WTC11 (cell line): ENCODE results near the gene TRAP1. TPM values are rescaled to one million over a fixed set of nuclear protein-coding genes. Genes with fewer than 3 reads are reported as not detected.

Source experiments
- ATAC-seq: fragments of 200-7000 bp; cut with Tn5 transposase; 2 replicates; pipeline ENCODE4 v1.10.0; 2021; ENCODE audit warnings: mild to moderate bottlenecking, moderate library complexity
- CTCF ChIA-PET: fragments of 300-600 bp; sonication (Branson Sonifier 250); formaldehyde crosslinking; loops from one replicate; lab custom pipeline; 2021; ENCODE audit warnings: antibody characterized with exemption; lab: Charles Lee
- POLR2A ChIA-PET: fragments of 350-600 bp; sonication (Branson Sonifier 250); formaldehyde crosslinking; loops from one replicate; lab custom pipeline; 2021; ENCODE audit warnings: antibody characterized with exemption; lab: Charles Lee
- DNase-seq: peaks from one replicate; pipeline ENCODE4 v3.0.0; 2021; ENCODE audit warnings: low spot score
- H3K27ac Mint-ChIP-seq: 2 replicates; pipeline ENCODE4 v1.8.0; 2021; ENCODE audit warnings: mixed read lengths
- H3K27me3 Mint-ChIP-seq: 2 replicates; pipeline ENCODE4 v1.8.0; 2021; ENCODE audit warnings: low read depth, mild to moderate bottlenecking, moderate library complexity, mixed read lengths
- H3K36me3 Mint-ChIP-seq: 2 replicates; pipeline ENCODE4 v1.8.0; 2021; ENCODE audit warnings: mixed read lengths
- H3K4me1 Mint-ChIP-seq: 2 replicates; pipeline ENCODE4 v1.8.0; 2022; ENCODE audit warnings: mixed read lengths
- H3K4me3 Mint-ChIP-seq: 2 replicates; pipeline ENCODE4 v1.8.0; 2021; ENCODE audit warnings: mild to moderate bottlenecking, moderate library complexity, mixed read lengths
- H3K9me3 Mint-ChIP-seq: 2 replicates; pipeline ENCODE4 v1.8.0; 2021; ENCODE audit warnings: mixed read lengths
- EMX1 ChIP-seq: fragments of 250-450 bp; sonication (Bioruptor Pico); IDR thresholded peaks from 2 replicates; pipeline ENCODE4 v1.8.0; 2021; ENCODE audit warnings: mild to moderate bottlenecking
- ESRRA ChIP-seq: sonication (generic); formaldehyde crosslinking; IDR thresholded peaks from 2 replicates; pipeline ENCODE4 v1.8.1; 2022; ENCODE audit warnings: mild to moderate bottlenecking, missing genetic modification reagents, borderline replicate concordance
- FOXK1 ChIP-seq: sonication (generic); formaldehyde crosslinking; IDR thresholded peaks from 2 replicates; pipeline ENCODE4 v1.8.0; 2022; ENCODE audit warnings: mild to moderate bottlenecking, moderate library complexity, missing genetic modification reagents
- FOXP1 ChIP-seq: sonication (generic); formaldehyde crosslinking; IDR thresholded peaks from 2 replicates; pipeline ENCODE4 v1.8.0; 2022; ENCODE audit warnings: missing genetic modification reagents, mild to moderate bottlenecking, moderate library complexity, borderline replicate concordance
- GRHL2 ChIP-seq: fragments of 250-450 bp; sonication (Bioruptor Pico); IDR thresholded peaks from 2 replicates; pipeline ENCODE4 v1.8.0; 2022; ENCODE audit warnings: mild to moderate bottlenecking, moderate library complexity; ENCODE audit not compliant: insufficient replicate concordance, severe bottlenecking
- GTF2I ChIP-seq: fragments of 250-450 bp; sonication (Bioruptor Pico); conservative IDR thresholded peaks from 2 replicates; pipeline ENCODE4 v1.4.0; 2021; ENCODE audit warnings: mild to moderate bottlenecking
- IRF1 ChIP-seq: sonication (generic); formaldehyde crosslinking; IDR thresholded peaks from 2 replicates; pipeline ENCODE4 v1.8.0; 2023; ENCODE audit warnings: missing genetic modification reagents
- MXD4 ChIP-seq: fragments of 250-450 bp; sonication (Bioruptor Pico); IDR thresholded peaks from 2 replicates; pipeline ENCODE4 v1.8.0; 2021; ENCODE audit warnings: mild to moderate bottlenecking, moderate library complexity, borderline replicate concordance
- PRDM15 ChIP-seq: sonication (generic); formaldehyde crosslinking; IDR thresholded peaks from 2 replicates; pipeline ENCODE4 v1.8.0; 2022; ENCODE audit warnings: missing genetic modification reagents
- PRRX2 ChIP-seq: fragments of 250-450 bp; sonication (Bioruptor Pico); IDR thresholded peaks from 2 replicates; pipeline ENCODE4 v1.8.0; 2021; ENCODE audit warnings: mild to moderate bottlenecking
- RELA ChIP-seq: sonication (generic); formaldehyde crosslinking; IDR thresholded peaks from 2 replicates; pipeline ENCODE4 v1.8.1; 2022; ENCODE audit warnings: missing genetic modification reagents, mild to moderate bottlenecking, borderline replicate concordance
- SMAD3 ChIP-seq: sonication (generic); formaldehyde crosslinking; IDR thresholded peaks from 2 replicates; pipeline ENCODE4 v1.8.0; 2022; ENCODE audit warnings: missing genetic modification reagents, mild to moderate bottlenecking, borderline replicate concordance
- TP53 ChIP-seq: sonication (generic); formaldehyde crosslinking; IDR thresholded peaks from 2 replicates; pipeline ENCODE4 v1.8.1; 2023; ENCODE audit warnings: mild to moderate bottlenecking, missing genetic modification reagents
- USF1 ChIP-seq: sonication (generic); formaldehyde crosslinking; IDR thresholded peaks from 2 replicates; pipeline ENCODE4 v1.8.0; 2022; ENCODE audit warnings: mild to moderate bottlenecking, missing genetic modification reagents
- ZBTB43 ChIP-seq: sonication (generic); formaldehyde crosslinking; IDR thresholded peaks from 2 replicates; pipeline ENCODE4 v1.8.1; 2023; ENCODE audit warnings: mild to moderate bottlenecking, missing genetic modification reagents
- ZNF416 ChIP-seq: fragments of 250-450 bp; sonication (Bioruptor Pico); IDR thresholded peaks from 2 replicates; pipeline ENCODE4 v1.9.0; 2021; ENCODE audit warnings: mild to moderate bottlenecking, inconsistent platforms
- ZNF423 ChIP-seq: fragments of 250-450 bp; sonication (Bioruptor Pico); IDR thresholded peaks from 2 replicates; pipeline ENCODE4 v2.1.2; 2022; ENCODE audit warnings: mild to moderate bottlenecking, moderate library complexity
- total RNA-seq: library from RNA; stranded (reverse); gene quantifications from 3 replicates; pipeline ENCODE4 v1.2.3, GENCODE V29; 2021

The TRAP1 gene
- total RNA-seq, 1 experiment from 2014 or later = 285 TPM

GRCh38 chr16:3726021-3726687 lies 8.8 kb upstream of the TRAP1 start:
- Mint-ChIP-seq H3K27me3 (no peaks in the 10 kb centered on the region), H3K36me3 (peaks cover 31% of the 10 kb centered on the region), H3K4me1 (no peaks in the 10 kb centered on the region), H3K9me3 (no peaks in the 10 kb centered on the region), H3K27ac (peak overlapping the region; percentile 54; the same call in 1 of the 2 replicates), H3K4me3 (no peak overlapping the region)
- ATAC-seq = no peak
- no peak for TF ChIP-seq RELA (CRISPR knock-in tag)
- no peak for TF ChIP-seq MXD4
- TF ChIP-seq IRF1 (CRISPR knock-in tag) = no peak
- TF ChIP-seq ZBTB43 = no peak
- ChIA-PET POLR2A (no interaction called here), CTCF (no interaction called here)
- DNase-seq = no peak

- Mint-ChIP-seq H3K4me1 (no peaks in the 10 kb centered on the region), H3K9me3 (no peaks in the 10 kb centered on the region), H3K4me3 (no peak overlapping the region), H3K36me3 (peaks cover 23% of the 10 kb centered on the region), H3K27me3 (no peaks in the 10 kb centered on the region), H3K27ac (peak overlapping the region; percentile 21; the same call in 1 of the 2 replicates)
- no peak for TF ChIP-seq PRDM15 (CRISPR knock-in tag)
- no peak for TF ChIP-seq EMX1 (CRISPR knock-in tag)
- TF ChIP-seq ESRRA (CRISPR knock-in tag) = no peak
- TF ChIP-seq GTF2I (CRISPR knock-in tag) = no peak
- POLR2A ChIA-PET = interaction anchor here (0.6 to 0.8 kb wide), 2 partner anchors 14 to 54 kb away, joined by 3 to 4 read pairs; no protein-coding TSS in a partner anchor
- ATAC-seq (no peak), DNase-seq (no peak)
- CTCF ChIA-PET = no interaction called here
Measured at GRCh38 chr16:3725276-3725675, 8.0 kb upstream of the TRAP1 start.

- ATAC-seq = no peak
- no peaks in the 10 kb centered on the region for H3K9me3 Mint-ChIP-seq
- H3K27me3 Mint-ChIP-seq = no peaks in the 10 kb centered on the region
- no peak overlapping the region for H3K27ac Mint-ChIP-seq
- H3K4me1 Mint-ChIP-seq = peaks cover 10% of the 10 kb centered on the region
- peaks cover 3% of the 10 kb centered on the region; the same call in 1 of the 2 replicates for H3K36me3 Mint-ChIP-seq
- ChIA-PET POLR2A (no interaction called here), CTCF (no interaction called here)
- H3K4me3 Mint-ChIP-seq = no peak overlapping the region
- TF ChIP-seq FOXP1 (CRISPR knock-in tag) (no peak), FOXK1 (CRISPR knock-in tag) (no peak), ZNF416 (CRISPR knock-in tag) (no peak), GRHL2 (no peak), MXD4 (no peak), PRRX2 (CRISPR knock-in tag) (no peak), TP53 (CRISPR knock-in tag) (no peak), SMAD3 (CRISPR knock-in tag) (no peak), ZNF423 (CRISPR knock-in tag) (no peak), USF1 (no peak), GTF2I (CRISPR knock-in tag) (no peak)
- TF ChIP-seq, all 79 proteins: peak for 0
- no peak for DNase-seq
Measured at GRCh38 chr16:3722508-3722907, 5.2 kb upstream of the TRAP1 start.
